IMR-90 (cell line): ENCODE measurements around the gene NEIL3. TPM values are rescaled to one million over a fixed set of nuclear protein-coding genes. Genes with fewer than 3 reads are reported as not detected.

Source experiments
- ATAC-seq: fragments of 200-7000 bp; cut with Tn5 transposase; 2 replicates; pipeline ENCODE4 v1.9.1; 2020; ENCODE audit warnings: low read depth, mild to moderate bottlenecking, moderate library complexity
- BruUV-seq: library from RNA; stranded (reverse); fragments of 400-500 nt; replicated peaks from 2 replicates; lab custom pipeline; 2021; lab: Mats Ljungman, UMichigan
- CTCF ChIA-PET: fragments of 300-600 bp; formaldehyde crosslinking; extraction: SDS; loops from one replicate; lab custom pipeline; 2021; ENCODE audit warnings: antibody characterized with exemption; lab: Yijun Ruan, JAX
- POLR2A ChIA-PET: fragments of 300-600 bp; sonication (Branson Sonifier 250); formaldehyde crosslinking; loops from one replicate; lab custom pipeline; 2022; ENCODE audit warnings: antibody characterized with exemption; ENCODE audit not compliant: unreplicated experiment; lab: Charles Lee
- DNase-seq: peaks from one replicate; pipeline ENCODE4 v3.0.0; 2013
- H2AFZ ChIP-seq: replicated peaks from 2 replicates; pipeline ENCODE3; 2013; ENCODE audit warnings: low read length, mild to moderate bottlenecking; ENCODE audit not compliant: poor library complexity
- H2AK5ac ChIP-seq: 2 replicates; pipeline ENCODE4 v1.6.1; 2013; ENCODE audit warnings: low read depth, low read length, inconsistent platforms
- H2AK9ac ChIP-seq: replicated peaks from 2 replicates; pipeline ENCODE3; 2013; ENCODE audit warnings: mild to moderate bottlenecking, low read depth, low read length, moderate library complexity; ENCODE audit not compliant: poor library complexity
- H2BK120ac ChIP-seq: 2 replicates; pipeline ENCODE4 v1.6.1; 2013; ENCODE audit warnings: low read depth, low read length, inconsistent platforms
- H2BK15ac ChIP-seq: 3 replicates; pipeline ENCODE4 v1.6.1; 2013; ENCODE audit warnings: low read depth, low read length, inconsistent platforms
- H2BK20ac ChIP-seq: 2 replicates; pipeline ENCODE4 v1.6.1; 2013; ENCODE audit warnings: low read depth, mild to moderate bottlenecking, inconsistent platforms, low read length, moderate library complexity
- H2BK5ac ChIP-seq: 2 replicates; pipeline ENCODE4 v1.6.1; 2013; ENCODE audit warnings: mild to moderate bottlenecking, low read depth, low read length, inconsistent platforms; ENCODE audit not compliant: poor library complexity, severe bottlenecking
- H3K14ac ChIP-seq: replicated peaks from 2 replicates; pipeline ENCODE4 v1.6.1; 2013; ENCODE audit warnings: low read depth, low read length, inconsistent platforms
- H3K18ac ChIP-seq: 2 replicates; pipeline ENCODE4 v1.6.1; 2013; ENCODE audit warnings: low read depth, low read length, control low read depth
- H3K23ac ChIP-seq: 2 replicates; pipeline ENCODE4 v1.6.1; 2013; ENCODE audit warnings: low read depth, low read length, inconsistent platforms
- H3K27ac ChIP-seq: 2 replicates; pipeline ENCODE4 v1.5.1; 2013; ENCODE audit warnings: mild to moderate bottlenecking, control low read depth, low read length; ENCODE audit not compliant: insufficient read depth
- H3K27me3 ChIP-seq: 2 replicates; pipeline ENCODE4 v1.6.1; 2013; ENCODE audit warnings: low read length; ENCODE audit not compliant: control insufficient read depth, insufficient read depth
- H3K36me3 ChIP-seq: 2 replicates; pipeline ENCODE4 v1.6.1; 2013; ENCODE audit warnings: low read length, mixed read lengths; ENCODE audit not compliant: control insufficient read depth, insufficient read depth
- H3K4ac ChIP-seq: 2 replicates; pipeline ENCODE4 v1.6.1; 2013; ENCODE audit warnings: low read depth, low read length, inconsistent platforms
- H3K4me1 ChIP-seq: 2 replicates; pipeline ENCODE4 v1.6.1; 2013; ENCODE audit warnings: low read length, mixed read lengths; ENCODE audit not compliant: control insufficient read depth, insufficient read depth
- H3K4me2 ChIP-seq: 2 replicates; pipeline ENCODE4 v1.6.1; 2013; ENCODE audit warnings: low read depth, mild to moderate bottlenecking, control low read depth, low read length, moderate library complexity
- H3K4me3 ChIP-seq: 2 replicates; pipeline ENCODE4 v1.5.1; 2013; ENCODE audit warnings: low read depth, mild to moderate bottlenecking, control low read depth, low read length, moderate library complexity; ENCODE audit not compliant: insufficient read depth
- H3K56ac ChIP-seq: 2 replicates; pipeline ENCODE4 v1.6.1; 2013; ENCODE audit warnings: low read length, inconsistent platforms; ENCODE audit not compliant: insufficient read depth; ENCODE audit errors: extremely low read depth
- H3K79me1 ChIP-seq, 2 experiments: 2 replicates each; pipeline ENCODE4 v1.6.1; 2013; ENCODE audit warnings: low read length in 2 of 2, inconsistent platforms in 1 of 2, low read depth in 1 of 2
- H3K9ac ChIP-seq: 2 replicates; pipeline ENCODE4 v1.6.1; 2013; ENCODE audit warnings: low read depth, low read length, control low read depth
- H3K9me1 ChIP-seq: 2 replicates; pipeline ENCODE4 v1.6.1; 2013; ENCODE audit warnings: low read length, inconsistent platforms; ENCODE audit not compliant: insufficient read depth
- H3K9me3 ChIP-seq: 2 replicates; pipeline ENCODE4 v1.6.1; 2013; ENCODE audit warnings: low read length; ENCODE audit not compliant: control insufficient read depth, insufficient read depth
- H4K20me1 ChIP-seq: 2 replicates; pipeline ENCODE4 v1.6.1; 2013; ENCODE audit warnings: low read length, inconsistent platforms; ENCODE audit not compliant: insufficient read depth
- H4K5ac ChIP-seq: 2 replicates; pipeline ENCODE4 v1.6.1; 2013; ENCODE audit warnings: mild to moderate bottlenecking, low read depth, low read length, control low read depth
- H4K8ac ChIP-seq, 2 experiments: 2 replicates each; pipeline ENCODE4 v1.6.1; 2013; ENCODE audit warnings: low read depth in 2 of 2, low read length in 2 of 2, control low read depth in 1 of 2, inconsistent platforms in 1 of 2
- H4K91ac ChIP-seq: 2 replicates; pipeline ENCODE4 v1.6.1; 2013; ENCODE audit warnings: low read depth, low read length, inconsistent platforms; ENCODE audit not compliant: insufficient read depth
- BHLHE40 ChIP-seq: fragments of 150-350 bp; IDR thresholded peaks from 2 replicates; pipeline ENCODE4 v1.6.1; 2016; ENCODE audit warnings: mild to moderate bottlenecking, low read depth, low read length
- CEBPB ChIP-seq: IDR thresholded peaks from 2 replicates; pipeline ENCODE4 v1.6.1; 2012; ENCODE audit warnings: low read depth, low read length, improper control_type of control experiment
- CHD1 ChIP-seq: IDR thresholded peaks from 2 replicates; pipeline ENCODE4 v1.6.1; 2012; ENCODE audit warnings: low read depth, low read length, improper control_type of control experiment
- FOS ChIP-seq: fragments of 150-350 bp; IDR thresholded peaks from 2 replicates; pipeline ENCODE4 v1.6.1; 2016; ENCODE audit warnings: low read depth, low read length
- MAFK ChIP-seq: IDR thresholded peaks from 2 replicates; pipeline ENCODE4 v1.6.1; 2012; ENCODE audit warnings: low read depth, low read length, improper control_type of control experiment
- MAZ ChIP-seq: IDR thresholded peaks from 2 replicates; pipeline ENCODE4 v1.6.1; 2012; ENCODE audit warnings: low read depth, mild to moderate bottlenecking, low read length, improper control_type of control experiment, moderate library complexity, borderline replicate concordance
- MXI1 ChIP-seq: IDR thresholded peaks from 2 replicates; pipeline ENCODE4 v1.6.1; 2012; ENCODE audit warnings: low read depth, mild to moderate bottlenecking, low read length, moderate library complexity, borderline replicate concordance
- NFE2L2 ChIP-seq: fragments of 150-350 bp; IDR thresholded peaks from 2 replicates; pipeline ENCODE4 v1.6.1; 2016; ENCODE audit warnings: low read depth, mild to moderate bottlenecking, low read length
- POLR2A ChIP-seq: IDR thresholded peaks from 2 replicates; pipeline ENCODE4 v1.6.1; 2012; ENCODE audit warnings: mild to moderate bottlenecking, low read depth, low read length
- RAD21 ChIP-seq: IDR thresholded peaks from 2 replicates; pipeline ENCODE4 v1.6.1; 2012; ENCODE audit warnings: low read length, improper control_type of control experiment
- RCOR1 ChIP-seq: IDR thresholded peaks from 2 replicates; pipeline ENCODE4 v1.6.1; 2012; ENCODE audit warnings: mild to moderate bottlenecking, low read length, improper control_type of control experiment; ENCODE audit not compliant: insufficient replicate concordance
- RFX5 ChIP-seq: IDR thresholded peaks from 2 replicates; pipeline ENCODE4 v1.8.0; 2012; ENCODE audit warnings: low read depth, mild to moderate bottlenecking, low read length, moderate library complexity
- SMC3 ChIP-seq: fragments of 150-350 bp; IDR thresholded peaks from 2 replicates; pipeline ENCODE4 v1.6.1; 2016; ENCODE audit warnings: low read depth, mild to moderate bottlenecking, antibody characterized with exemption, low read length, moderate library complexity
- WGBS, 2 experiments: methylation state at CpG; one replicate each; pipeline versions ENCODE4 v1.1.5 to v1.1.7; 2013; ENCODE audit warnings: missing lambda C conversion rate in 2 of 2; ENCODE audit not compliant: insufficient read length in 1 of 2; ENCODE audit errors: extremely low coverage in 2 of 2; 5-methylcytosine and 5-hydroxymethylcytosine counted together
- dilution Hi-C: fragments of 300-500 bp; cut with HindIII; formaldehyde crosslinking; loops from one replicate; pipeline ENCODE4 v1.14.3; 2018; ENCODE audit warnings: low sequenced_read_pairs; ENCODE audit not compliant: unreplicated experiment
- in situ Hi-C: fragments of 300-500 bp; cut with MboI; formaldehyde crosslinking; loops from 3 replicates; pipeline ENCODE4 v1.14.3; 2019; ENCODE audit warnings: low sequenced_read_pairs, inconsistent platforms, mixed read lengths
- intact Hi-C: fragments of 100-400 bp; cut with micrococcal nuclease; formaldehyde crosslinking; loops from 2 replicates; pipeline ENCODE4 v1.10.0; 2022
- polyA plus RNA-seq, 3 experiments: library from polyadenylated mRNA; depleted of rRNA; stranded (reverse); fragments of >200 nt; gene quantifications; 2 replicates each; pipeline ENCODE4 v1.2.3, GENCODE V29; 2012; ENCODE audit warnings: low replicate concordance in 1 of 3
- total RNA-seq: library from RNA; depleted of rRNA; stranded (reverse); fragments of >200 nt; gene quantifications from 2 replicates; pipeline ENCODE4 v1.2.3, GENCODE V29; 2012
- TF ChIP-seq, protein P1 (sequence below): fragments of 150-350 bp; IDR thresholded peaks from 2 replicates; pipeline ENCODE4 v1.6.1; 2016; ENCODE audit warnings: low read depth, mild to moderate bottlenecking, low read length, moderate library complexity, borderline replicate concordance
- TF ChIP-seq, protein P2 (sequence below): conservative IDR thresholded peaks from 2 replicates; pipeline ENCODE4 v1.5.1; 2012; ENCODE audit warnings: mild to moderate bottlenecking, low read depth, low read length, improper control_type of control experiment
- TF ChIP-seq, protein P3 (sequence below): fragments of 150-350 bp; IDR thresholded peaks from 2 replicates; pipeline ENCODE4 v1.6.1; 2017; ENCODE audit warnings: mild to moderate bottlenecking, antibody characterized with exemption, low read length, low read depth

Gene NEIL3
- total and polyA plus RNA-seq, 2 of the 4 experiments (the other 2 are of a cell fraction), result 4.4 to 7.9 TPM

DNA sequence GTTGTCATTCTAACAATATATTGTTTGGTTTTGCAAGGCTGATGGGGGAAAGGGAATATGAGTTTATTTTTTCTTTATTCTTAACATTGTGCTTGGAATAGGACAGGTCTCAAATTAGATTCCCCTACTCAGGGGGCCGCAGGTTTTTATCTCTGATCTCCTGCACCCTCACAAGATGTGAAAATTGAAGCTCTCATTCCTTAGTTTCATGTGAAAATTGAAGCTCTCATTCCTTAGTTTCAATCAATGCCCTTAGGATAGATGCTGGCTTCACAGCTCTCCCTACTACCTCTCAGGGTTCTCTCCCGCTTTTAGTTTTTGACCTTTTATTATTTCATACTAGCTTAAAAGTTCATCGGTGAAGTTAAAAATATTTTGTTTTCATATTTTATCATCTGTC lies 12.0 kb downstream of the NEIL3 start:
- no CpG with 5 or more reads among the region's 3 CpGs for WGBS, 2 experiments
- Histone ChIP-seq H4K8ac (peak overlapping the region in 1 of 2 experiments; percentile 10; a peak in 1 of 4 replicates), H2AK9ac (no peak overlapping the region), H3K36me3 (no peaks in the 10 kb centered on the region), H3K27me3 (no peaks in the 10 kb centered on the region), H2BK5ac (no peak overlapping the region), H3K9ac (no peak overlapping the region), H4K91ac (no peak overlapping the region), H4K5ac (peak overlapping the region; percentile 42; the same call in 1 of the 2 replicates), H2AK5ac (no peak overlapping the region), H3K9me3 (no peaks in the 10 kb centered on the region), H3K4me1 (peaks cover 5% of the 10 kb centered on the region; the same call in 1 of the 2 replicates), H3K79me1 (peaks cover 15 to 22% of the 10 kb centered on the region in 2 experiments), H3K18ac (peak overlapping the region; percentile 29; the same call in 1 of the 2 replicates), H3K4me3 (no peak overlapping the region), H2AFZ (no peak overlapping the region), H2BK120ac (no peak overlapping the region), H3K4ac (no peak overlapping the region), H2BK20ac (no peak overlapping the region), H2BK15ac (no peak overlapping the region), H3K9me1 (no peaks in the 10 kb centered on the region), H3K14ac (no peak overlapping the region), H3K23ac (no peak overlapping the region), H3K56ac (no peak overlapping the region), H3K27ac (no peak overlapping the region), H4K20me1 (no peaks in the 10 kb centered on the region), H3K4me2 (peak overlapping the region; percentile 31; the same call in 1 of the 2 replicates)
- BruUV-seq, result no TSS peak
- POLR2A ChIA-PET, result no interaction called here
- no peak for DNase-seq
- dilution Hi-C loops (no loop called here), intact Hi-C loops (no loop called here), in situ Hi-C loops (no loop called here)
- no peak for TF ChIP-seq RAD21
- no peak for TF ChIP-seq FOS
- TF ChIP-seq NFE2L2, result no peak
- TF ChIP-seq, protein P1, sequence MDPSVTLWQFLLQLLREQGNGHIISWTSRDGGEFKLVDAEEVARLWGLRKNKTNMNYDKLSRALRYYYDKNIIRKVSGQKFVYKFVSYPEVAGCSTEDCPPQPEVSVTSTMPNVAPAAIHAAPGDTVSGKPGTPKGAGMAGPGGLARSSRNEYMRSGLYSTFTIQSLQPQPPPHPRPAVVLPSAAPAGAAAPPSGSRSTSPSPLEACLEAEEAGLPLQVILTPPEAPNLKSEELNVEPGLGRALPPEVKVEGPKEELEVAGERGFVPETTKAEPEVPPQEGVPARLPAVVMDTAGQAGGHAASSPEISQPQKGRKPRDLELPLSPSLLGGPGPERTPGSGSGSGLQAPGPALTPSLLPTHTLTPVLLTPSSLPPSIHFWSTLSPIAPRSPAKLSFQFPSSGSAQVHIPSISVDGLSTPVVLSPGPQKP, result no peak
- no peak for TF ChIP-seq MXI1
- TF ChIP-seq CEBPB, result no peak
- TF ChIP-seq POLR2A, result no peak
- TF ChIP-seq, protein P2, sequence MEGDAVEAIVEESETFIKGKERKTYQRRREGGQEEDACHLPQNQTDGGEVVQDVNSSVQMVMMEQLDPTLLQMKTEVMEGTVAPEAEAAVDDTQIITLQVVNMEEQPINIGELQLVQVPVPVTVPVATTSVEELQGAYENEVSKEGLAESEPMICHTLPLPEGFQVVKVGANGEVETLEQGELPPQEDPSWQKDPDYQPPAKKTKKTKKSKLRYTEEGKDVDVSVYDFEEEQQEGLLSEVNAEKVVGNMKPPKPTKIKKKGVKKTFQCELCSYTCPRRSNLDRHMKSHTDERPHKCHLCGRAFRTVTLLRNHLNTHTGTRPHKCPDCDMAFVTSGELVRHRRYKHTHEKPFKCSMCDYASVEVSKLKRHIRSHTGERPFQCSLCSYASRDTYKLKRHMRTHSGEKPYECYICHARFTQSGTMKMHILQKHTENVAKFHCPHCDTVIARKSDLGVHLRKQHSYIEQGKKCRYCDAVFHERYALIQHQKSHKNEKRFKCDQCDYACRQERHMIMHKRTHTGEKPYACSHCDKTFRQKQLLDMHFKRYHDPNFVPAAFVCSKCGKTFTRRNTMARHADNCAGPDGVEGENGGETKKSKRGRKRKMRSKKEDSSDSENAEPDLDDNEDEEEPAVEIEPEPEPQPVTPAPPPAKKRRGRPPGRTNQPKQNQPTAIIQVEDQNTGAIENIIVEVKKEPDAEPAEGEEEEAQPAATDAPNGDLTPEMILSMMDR, result no peak
- TF ChIP-seq RCOR1, result no peak
- no peak for TF ChIP-seq RFX5
- TF ChIP-seq MAZ, result no peak
- TF ChIP-seq SMC3, result no peak
- no peak for TF ChIP-seq CHD1
- TF ChIP-seq, protein P3, sequence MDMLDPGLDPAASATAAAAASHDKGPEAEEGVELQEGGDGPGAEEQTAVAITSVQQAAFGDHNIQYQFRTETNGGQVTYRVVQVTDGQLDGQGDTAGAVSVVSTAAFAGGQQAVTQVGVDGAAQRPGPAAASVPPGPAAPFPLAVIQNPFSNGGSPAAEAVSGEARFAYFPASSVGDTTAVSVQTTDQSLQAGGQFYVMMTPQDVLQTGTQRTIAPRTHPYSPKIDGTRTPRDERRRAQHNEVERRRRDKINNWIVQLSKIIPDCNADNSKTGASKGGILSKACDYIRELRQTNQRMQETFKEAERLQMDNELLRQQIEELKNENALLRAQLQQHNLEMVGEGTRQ, result no peak
- no peak for TF ChIP-seq MAFK
- no peak for TF ChIP-seq BHLHE40
- ATAC-seq, result 0 out of 2 replicates have a peak, but pooled peaks have one; percentile 13
- CTCF ChIA-PET, result interaction anchor here (0.6 kb wide), 1 partner anchor 17 kb away, joined by 6 read pairs; no protein-coding TSS in a partner anchor
